A172 (cell line): Measurements from ENCODE around the gene HMGA1. TPM values are rescaled to one million over a fixed set of nuclear protein-coding genes. Genes with fewer than 3 reads are reported as not detected.
"Not testable (repeated sequence)": the region's sequence is repeated elsewhere in the genome, so short reads cannot be mapped to it uniquely, and the experiment has no call there.

Experiments used
- DNase-seq: peaks from one replicate; pipeline ENCODE4 v3.0.0-alpha.2; 2015; ENCODE audit warnings: low spot score
- total RNA-seq: library from RNA; depleted of rRNA; stranded (reverse); fragments of >200 nt; shearing (Covaris generic); gene quantifications from 2 replicates; pipeline ENCODE4 v1.2.3, GENCODE V29; 2014

HMGA1 gene
- total RNA-seq, 1 experiment from 2014 or later = 117 TPM

- no peak for DNase-seq
These were observed 22.9 kb downstream of the HMGA1 start for GRCh38 chr6:34259529-34260069.

- DNase-seq = no peak
These were observed 24.0 kb downstream of the HMGA1 start for GRCh38 chr6:34260576-34261267.

GRCh38 chr6:34263484-34263883 is 26.8 kb downstream of the HMGA1 start:
- not testable (repeated sequence) for DNase-seq

- no peak for DNase-seq
These were observed 31.1 kb downstream of the HMGA1 start for GRCh38 chr6:34267746-34268145.

GRCh38 chr6:34269132-34269531 is 32.5 kb downstream of the HMGA1 start:
- not testable (repeated sequence) for DNase-seq

GRCh38 chr6:34269658-34270341 is 33.1 kb downstream of the HMGA1 start:
- DNase-seq = not testable (repeated sequence)

DNA sequence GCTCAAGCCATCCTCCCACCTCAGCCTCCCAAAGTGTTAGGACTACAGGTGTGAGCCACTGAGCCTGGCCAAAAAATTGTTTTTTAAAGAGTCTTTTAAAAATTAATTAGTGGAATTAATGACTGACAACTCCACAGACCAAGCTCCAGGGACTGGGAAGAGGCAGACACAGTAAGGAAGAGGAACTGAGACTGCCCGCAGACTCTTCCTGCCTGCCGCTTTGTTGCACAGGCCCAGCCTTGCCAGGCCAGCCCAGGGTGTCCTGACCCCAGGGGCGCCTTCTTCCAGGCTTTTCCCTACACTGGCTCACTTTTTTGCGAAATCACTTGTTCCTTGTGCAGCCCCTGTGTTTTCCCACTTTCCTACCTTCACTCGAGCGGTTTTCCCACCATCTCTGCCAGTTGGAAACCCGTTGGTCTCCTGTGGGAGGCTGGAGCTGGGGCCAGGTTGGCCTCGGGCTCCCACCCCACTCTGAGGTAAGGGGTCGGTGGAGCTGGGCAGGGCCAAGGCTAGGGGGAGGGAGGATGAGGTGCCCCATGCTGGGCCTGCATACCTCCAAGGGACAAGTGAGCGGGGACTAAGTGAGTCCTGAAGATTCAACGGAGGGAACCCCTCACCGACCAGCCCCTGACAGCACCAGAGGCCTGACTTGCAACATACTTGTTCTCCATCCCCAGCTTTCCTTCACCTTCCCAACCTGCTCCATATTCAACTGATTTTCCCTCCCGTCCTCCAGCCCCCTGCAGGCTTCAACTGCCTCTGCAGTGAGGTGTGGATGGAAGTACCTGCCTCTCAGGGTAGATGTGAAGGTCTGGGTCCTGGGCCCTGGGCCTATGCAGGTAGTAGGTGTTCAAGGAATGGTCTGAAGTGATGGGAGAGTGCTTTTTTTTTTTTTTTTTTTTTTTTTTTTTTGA is 35.6 kb downstream of the HMGA1 start:
- DNase-seq = no peak

GRCh38 chr6:34273242-34273805 is 36.7 kb downstream of the HMGA1 start:
- DNase-seq = no peak

DNA sequence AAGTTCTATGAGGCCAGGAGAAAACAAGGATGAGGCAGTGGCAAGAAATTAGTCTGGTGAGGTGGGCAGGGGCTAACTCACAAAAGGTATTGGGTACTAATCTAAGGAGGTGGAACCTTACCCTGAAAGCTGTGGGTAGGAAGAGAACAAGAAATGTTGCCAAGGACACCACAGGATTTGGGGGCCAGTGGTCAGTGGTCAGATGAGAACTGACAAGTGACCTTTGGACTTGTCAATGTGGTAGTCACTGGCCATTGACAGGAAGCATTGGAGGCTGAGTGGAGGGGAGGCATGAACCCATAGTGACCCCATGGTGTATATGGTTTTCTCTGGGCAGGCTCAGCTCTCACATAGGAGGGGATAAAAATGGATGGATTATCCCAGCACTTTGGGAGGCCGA is 37.5 kb downstream of the HMGA1 start:
- DNase-seq = no peak

DNA sequence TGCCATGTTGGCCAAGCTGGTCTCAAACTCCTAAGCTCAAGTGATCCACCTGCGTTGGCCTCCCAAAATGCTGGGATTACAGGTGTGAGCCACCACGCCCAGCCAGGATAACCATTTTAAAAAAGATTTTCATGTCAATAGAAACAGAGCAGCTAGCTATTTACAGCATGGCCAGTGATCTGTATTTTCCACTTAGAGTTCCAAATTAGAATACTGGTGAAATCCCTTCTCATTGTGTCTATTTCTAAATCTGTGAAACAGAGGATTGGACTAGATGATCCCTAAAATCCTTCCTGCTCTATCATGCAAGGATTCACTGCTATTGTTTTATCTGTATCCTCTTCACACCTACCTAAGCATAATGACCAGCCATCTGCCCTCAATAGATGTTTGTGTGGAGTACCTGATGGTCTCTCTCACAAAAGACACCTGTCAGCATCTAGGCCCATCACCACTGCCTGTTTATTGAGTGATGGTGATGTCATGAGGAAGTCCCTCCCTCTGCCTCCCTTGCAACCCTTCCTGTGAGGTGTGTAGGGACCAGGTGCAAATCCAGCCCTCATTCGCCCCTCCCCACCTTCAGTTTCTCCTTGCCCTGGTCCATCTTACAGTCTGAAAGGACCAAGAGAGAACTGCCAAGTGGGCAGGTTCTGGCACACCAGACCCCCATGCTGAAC is 38.6 kb downstream of the HMGA1 start:
- no peak for DNase-seq

- no peak for DNase-seq
These were observed 39.5 kb downstream of the HMGA1 start for GRCh38 chr6:34276191-34276590.

GRCh38 chr6:34276881-34277762 is 40.4 kb downstream of the HMGA1 start:
- no peak for DNase-seq

GRCh38 chr6:34277763-34278112 is 41.1 kb downstream of the HMGA1 start:
- DNase-seq = no peak

DNA sequence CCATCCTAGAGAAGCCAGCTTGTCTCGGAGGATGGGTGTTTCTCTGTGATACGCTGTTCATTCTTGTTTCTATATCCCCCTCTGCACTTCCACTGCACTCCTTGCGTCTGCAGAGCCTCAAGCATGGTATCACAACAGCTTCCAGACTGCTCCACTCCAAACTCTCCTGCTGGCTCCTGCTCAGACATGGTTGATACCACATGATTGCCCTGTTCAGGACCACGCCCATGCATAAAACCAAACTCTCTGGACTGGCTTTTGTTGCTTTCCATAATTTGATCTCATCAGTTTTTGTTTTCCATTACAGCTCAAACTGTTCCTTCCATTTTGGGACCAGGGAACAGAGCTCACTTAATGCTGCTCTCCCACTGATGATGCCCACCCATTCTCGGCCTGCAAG is 42.2 kb downstream of the HMGA1 start:
- DNase-seq = no peak

- no peak for DNase-seq
These were observed 43.5 kb downstream of the HMGA1 start for GRCh38 chr6:34280216-34280615.

DNA sequence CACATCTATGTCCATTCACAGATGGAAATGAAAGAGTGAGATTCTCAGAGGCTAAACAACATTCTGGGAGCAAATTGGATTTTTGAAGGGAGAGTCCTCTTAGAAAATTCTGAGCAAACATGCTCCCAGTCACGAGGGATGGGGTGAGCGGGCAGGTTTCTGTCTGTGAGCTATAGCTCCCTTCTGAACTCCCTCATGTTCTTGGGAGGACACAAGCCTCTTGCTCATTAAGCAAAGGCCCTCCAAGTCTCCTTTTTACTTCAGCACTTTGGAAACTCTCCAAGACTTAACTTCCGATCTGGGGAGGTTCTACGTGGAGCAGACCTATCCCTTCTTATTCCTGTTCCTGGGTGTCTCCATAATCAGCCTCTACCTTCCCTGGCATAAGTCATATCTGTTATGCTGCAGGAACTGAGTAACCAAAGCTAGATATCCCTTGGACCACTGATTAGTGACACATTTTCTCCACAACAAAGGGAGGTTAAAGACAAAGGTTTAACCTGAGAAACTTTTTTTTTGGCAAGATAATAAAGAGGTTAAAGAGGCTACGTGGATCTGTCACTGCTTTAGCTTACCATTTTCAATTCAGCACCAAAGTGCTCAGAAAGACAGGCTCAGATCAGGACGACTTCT is 45.1 kb downstream of the HMGA1 start:
- DNase-seq = no peak

GRCh38 chr6:34284563-34285447 is 48.1 kb downstream of the HMGA1 start:
- no peak for DNase-seq

DNA sequence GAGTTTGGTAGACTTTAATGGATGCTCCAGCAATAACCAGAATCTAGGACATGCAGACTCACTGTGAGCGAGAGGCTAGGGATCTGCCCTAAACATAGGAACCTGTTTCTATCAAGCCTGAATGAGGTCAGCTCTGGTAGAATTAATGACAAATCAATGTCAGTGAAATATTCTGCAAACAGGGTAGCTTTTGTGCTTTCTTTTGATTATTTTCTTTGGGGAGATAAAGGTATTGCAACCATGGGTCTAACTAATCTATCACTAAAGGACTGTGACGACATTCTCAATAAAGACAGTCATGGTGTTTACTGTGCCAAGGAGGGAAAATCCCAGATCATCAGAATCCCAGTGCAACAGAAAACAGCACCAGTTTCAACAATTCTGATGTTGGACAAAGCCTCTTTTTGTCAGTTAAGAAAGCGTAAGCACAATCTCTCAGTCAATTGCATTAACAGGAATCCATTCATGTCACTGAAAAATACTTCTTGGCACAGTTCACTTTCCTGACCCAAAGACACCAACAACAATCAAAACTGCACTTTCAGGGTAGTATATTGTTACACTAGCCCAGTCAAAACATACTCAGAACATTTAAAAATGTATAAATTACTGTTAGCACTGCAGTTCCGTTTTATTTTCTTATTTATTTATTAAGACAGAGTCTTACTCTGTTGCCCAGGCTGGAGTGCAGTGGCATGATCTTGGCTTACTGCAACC is 48.9 kb downstream of the HMGA1 start:
- no peak for DNase-seq
